OCI-LY1 (cell line): ENCODE results near the gene ZNF473.
"Not testable (repeated sequence)": the region's sequence is repeated elsewhere in the genome, so short reads cannot be mapped to it uniquely, and the experiment has no call there.

Experiments
- CTCF ChIP-seq: fragments of 200-600 bp; sonication (generic), shearing (Covaris generic); IDR thresholded peaks from 2 replicates; pipeline ENCODE4 v1.5.1; 2017; ENCODE audit warnings: mild to moderate bottlenecking, antibody characterized with exemption, low read length, moderate library complexity, mixed read lengths
- EZH2 ChIP-seq: fragments of 200-600 bp; sonication (generic), shearing (Covaris generic); IDR thresholded peaks from 2 replicates; pipeline ENCODE4 v1.8.0; 2017; ENCODE audit warnings: borderline replicate concordance, mixed run types, mild to moderate bottlenecking, antibody characterized with exemption, low read length, moderate library complexity, mixed read lengths

GRCh38 chr19:50092597-50092996 lies 66.8 kb downstream of the ZNF473 start:
- TF ChIP-seq CTCF, EZH2: not testable (repeated sequence)
